AG04450 (cell line): ENCODE results near the gene GALNT9. TPM values are rescaled to one million over a fixed set of nuclear protein-coding genes. Genes with fewer than 3 reads are reported as not detected.

ENCODE experiments used
- CTCF ChIA-PET: fragments of 300-600, 350-600 bp; formaldehyde crosslinking; extraction: SDS; loops from one replicate; lab custom pipeline; 2022; ENCODE audit warnings: antibody characterized with exemption, inconsistent platforms; lab: Charles Lee
- POLR2A ChIA-PET: fragments of 350-600 bp; formaldehyde crosslinking; extraction: SDS; loops from one replicate; lab custom pipeline; 2021; ENCODE audit warnings: antibody characterized with exemption, inconsistent platforms; lab: Yijun Ruan, JAX
- DNase-seq: peaks from one replicate; pipeline ENCODE4 v3.0.0-alpha.2; 2011; ENCODE audit warnings: low read depth, low spot score
- H3K27ac ChIP-seq: one replicate; pipeline ENCODE4 v1.5.1; 2012; ENCODE audit warnings: low read depth, low read length, control low read depth
- H3K27me3 ChIP-seq: one replicate; pipeline ENCODE4 v1.6.0; 2012; ENCODE audit warnings: low read length; ENCODE audit not compliant: control insufficient read depth, insufficient read depth
- H3K4me3 ChIP-seq: 2 replicates; pipeline ENCODE4 v1.5.1; 2011; ENCODE audit warnings: mild to moderate bottlenecking, low read depth, low read length, control low read depth
- H3K9me3 ChIP-seq: 2 replicates; pipeline ENCODE4 v1.5.1; 2012; ENCODE audit warnings: low read length; ENCODE audit not compliant: control insufficient read depth, insufficient read depth
- CTCF ChIP-seq: IDR thresholded peaks from 2 replicates; pipeline ENCODE4 v1.5.1; 2011; ENCODE audit warnings: low read depth, low read length, control low read depth, inconsistent platforms
- polyA plus RNA-seq: library from polyadenylated mRNA; depleted of rRNA; stranded (reverse); fragments of >200 nt; gene quantifications from 2 replicates; pipeline ENCODE4 v1.2.3, GENCODE V29; 2011

GALNT9 gene
- polyA plus RNA-seq, 1 experiment, result not detected

GRCh38 chr12:132216354-132216987 lies 112.9 kb downstream of the GALNT9 start:
- Histone ChIP-seq H3K27me3 (peaks cover 6% of the 10 kb centered on the region), H3K4me3 (no peak overlapping the region), H3K9me3 (peaks cover 48% of the 10 kb centered on the region), H3K27ac (no peak overlapping the region)
- no peak for TF ChIP-seq CTCF
- POLR2A ChIA-PET, result no interaction called here
- CTCF ChIA-PET, result no interaction called here
- DNase-seq, result no peak

GRCh38 chr12:132215299-132215989 lies 113.9 kb downstream of the GALNT9 start:
- POLR2A ChIA-PET, result no interaction called here
- no peak for DNase-seq
- Histone ChIP-seq H3K27me3 (peaks cover 6% of the 10 kb centered on the region), H3K27ac (no peak overlapping the region), H3K9me3 (peaks cover 57% of the 10 kb centered on the region), H3K4me3 (no peak overlapping the region)
- CTCF ChIA-PET, result no interaction called here
- no peak for TF ChIP-seq CTCF

GRCh38 chr12:132214891-132215290 lies 114.5 kb downstream of the GALNT9 start:
- ChIA-PET CTCF (no interaction called here), POLR2A (no interaction called here)
- H3K27me3 ChIP-seq, result peaks cover 6% of the 10 kb centered on the region

GRCh38 chr12:132214161-132214476 lies 115.3 kb downstream of the GALNT9 start:
- Histone ChIP-seq H3K4me3 (no peak overlapping the region), H3K27ac (no peak overlapping the region), H3K27me3 (peaks cover 6% of the 10 kb centered on the region), H3K9me3 (peaks cover 64% of the 10 kb centered on the region)
- no peak for TF ChIP-seq CTCF
- POLR2A ChIA-PET, result no interaction called here
- no peak for DNase-seq
- CTCF ChIA-PET, result no interaction called here

More at GRCh38 chr12:132214891-132215290, 114.5 kb downstream of the GALNT9 start:
- Histone ChIP-seq H3K9me3 (peaks cover 63% of the 10 kb centered on the region), H3K4me3 (no peak overlapping the region), H3K27ac (no peak overlapping the region)
- TF ChIP-seq CTCF, result no peak
- no peak for DNase-seq

- H3K27me3 ChIP-seq, result peaks cover 6% of the 10 kb centered on the region
- TF ChIP-seq CTCF, result no peak
- H3K27ac ChIP-seq, result no peak overlapping the region
- no peak for DNase-seq
- ChIA-PET CTCF (no interaction called here), POLR2A (no interaction called here)
- H3K4me3 ChIP-seq, result no peak overlapping the region
- peaks cover 62% of the 10 kb centered on the region for H3K9me3 ChIP-seq
Observed at GRCh38 chr12:132213359-132214160, 115.8 kb downstream of the GALNT9 start.
